ENCODE results near the gene AQP7.
"Not testable (repeated sequence)": the region's sequence is repeated elsewhere in the genome, so short reads cannot be mapped to it uniquely, and the experiment has no call there.

The AQP7 gene

DNA sequence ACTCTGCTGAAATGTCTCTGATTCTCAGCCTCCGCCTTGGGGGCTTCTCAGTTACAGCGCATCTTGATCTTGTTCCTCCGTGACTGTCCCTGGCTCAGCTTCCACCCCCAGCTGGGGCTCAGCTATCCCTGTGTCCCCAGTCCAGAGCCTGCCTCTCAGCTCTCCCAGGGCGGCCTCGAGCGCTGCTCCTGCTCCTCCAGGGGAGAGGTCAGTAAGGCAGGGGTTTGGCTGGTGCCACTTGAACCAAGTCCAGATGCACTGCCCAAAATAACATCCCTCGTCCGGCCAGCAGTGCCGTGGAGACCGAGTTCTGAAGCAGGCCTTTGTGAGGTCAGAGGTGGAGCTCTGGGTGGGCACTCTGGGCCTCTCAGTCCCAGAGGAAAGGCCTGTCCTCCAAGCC lies at the start of gene AQP7:
AQP7 (minus strand) TSS at position 198 of the 400 bp plus-strand sequence. CDS start 1,306 bp downstream, outside the sequence.
- not testable (repeated sequence) for DNase-seq

DNA sequence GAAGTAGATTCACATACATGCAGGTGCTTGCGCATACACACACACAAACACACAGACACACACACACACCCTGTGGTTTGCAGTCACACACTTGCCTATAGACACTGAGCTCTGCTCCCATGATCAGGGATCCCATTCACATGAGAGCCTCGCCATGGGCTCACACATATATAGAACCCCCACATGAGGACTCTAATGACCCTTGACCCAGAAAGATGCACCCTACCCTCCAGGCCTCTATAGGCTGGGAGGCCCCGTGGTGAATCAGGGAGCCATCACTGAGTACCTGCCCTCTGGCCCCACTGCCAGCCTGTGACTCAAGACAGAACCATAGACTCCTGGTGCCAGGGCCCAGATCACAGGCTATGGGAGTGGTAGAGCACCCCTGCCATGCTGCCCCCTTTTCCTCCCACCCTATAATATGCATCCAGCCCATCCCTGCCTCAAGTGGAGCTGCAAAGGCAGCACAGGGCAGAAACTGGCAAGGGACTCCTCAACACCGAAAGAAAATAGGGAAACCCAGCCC lies 48.3 kb upstream of the AQP7 start:
- no peak for DNase-seq

DNA sequence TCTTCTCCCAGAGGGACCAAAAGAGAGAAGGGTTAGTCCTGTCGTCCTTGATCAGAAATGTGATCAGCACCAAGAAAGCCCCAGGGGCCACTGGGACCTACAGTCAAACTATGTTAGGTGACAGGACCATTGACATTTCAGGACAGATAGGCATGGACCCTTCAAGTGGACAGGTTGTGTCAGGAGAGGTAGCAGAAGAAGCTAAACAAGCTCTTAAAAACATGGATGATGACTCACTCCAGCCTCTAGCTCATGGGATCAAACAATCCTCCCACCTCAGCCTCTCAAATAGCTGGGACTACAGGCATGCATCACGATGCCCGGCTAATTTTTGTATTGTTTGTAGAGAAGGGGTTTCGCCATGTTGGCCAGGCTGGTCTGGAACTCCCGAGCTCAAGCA lies 47.3 kb upstream of the AQP7 start:
- DNase-seq: no peak

DNA sequence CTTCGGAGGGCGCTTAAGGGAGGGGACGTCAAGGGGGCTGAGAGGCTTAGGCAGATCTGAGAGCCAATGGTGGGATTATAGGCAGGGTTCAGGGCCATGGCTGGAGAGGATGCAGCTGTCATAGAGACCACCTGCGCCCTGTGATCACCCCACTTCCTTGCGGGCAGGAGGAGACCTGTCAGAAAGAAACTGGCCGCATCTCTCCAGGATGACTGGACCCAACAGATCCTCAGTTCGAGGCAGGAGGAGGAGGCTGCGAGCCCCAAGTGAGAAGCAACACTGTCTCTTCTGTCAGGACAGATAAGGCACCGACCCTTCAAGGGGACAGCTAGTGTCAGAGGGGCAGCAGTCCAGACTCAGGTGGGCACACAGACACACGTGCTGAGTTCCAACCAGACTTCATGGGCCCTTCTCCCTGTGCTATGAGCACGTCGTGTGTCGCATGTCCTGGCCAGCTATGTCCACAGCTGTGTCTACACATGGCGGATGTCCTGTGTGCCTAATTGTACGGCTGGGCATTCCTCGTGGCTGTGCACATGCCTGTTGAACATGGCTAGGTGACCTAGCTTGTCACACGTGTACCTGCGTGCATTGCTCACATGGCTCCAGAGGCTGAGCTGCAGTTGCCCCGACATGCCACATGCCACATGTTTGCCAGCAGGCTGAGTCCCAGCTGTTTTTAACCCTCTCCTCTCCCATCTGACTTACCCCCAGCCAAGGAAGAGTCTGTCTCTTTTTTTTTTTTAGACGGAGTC lies 45.6 kb upstream of the AQP7 start:
- no peak for DNase-seq

DNA sequence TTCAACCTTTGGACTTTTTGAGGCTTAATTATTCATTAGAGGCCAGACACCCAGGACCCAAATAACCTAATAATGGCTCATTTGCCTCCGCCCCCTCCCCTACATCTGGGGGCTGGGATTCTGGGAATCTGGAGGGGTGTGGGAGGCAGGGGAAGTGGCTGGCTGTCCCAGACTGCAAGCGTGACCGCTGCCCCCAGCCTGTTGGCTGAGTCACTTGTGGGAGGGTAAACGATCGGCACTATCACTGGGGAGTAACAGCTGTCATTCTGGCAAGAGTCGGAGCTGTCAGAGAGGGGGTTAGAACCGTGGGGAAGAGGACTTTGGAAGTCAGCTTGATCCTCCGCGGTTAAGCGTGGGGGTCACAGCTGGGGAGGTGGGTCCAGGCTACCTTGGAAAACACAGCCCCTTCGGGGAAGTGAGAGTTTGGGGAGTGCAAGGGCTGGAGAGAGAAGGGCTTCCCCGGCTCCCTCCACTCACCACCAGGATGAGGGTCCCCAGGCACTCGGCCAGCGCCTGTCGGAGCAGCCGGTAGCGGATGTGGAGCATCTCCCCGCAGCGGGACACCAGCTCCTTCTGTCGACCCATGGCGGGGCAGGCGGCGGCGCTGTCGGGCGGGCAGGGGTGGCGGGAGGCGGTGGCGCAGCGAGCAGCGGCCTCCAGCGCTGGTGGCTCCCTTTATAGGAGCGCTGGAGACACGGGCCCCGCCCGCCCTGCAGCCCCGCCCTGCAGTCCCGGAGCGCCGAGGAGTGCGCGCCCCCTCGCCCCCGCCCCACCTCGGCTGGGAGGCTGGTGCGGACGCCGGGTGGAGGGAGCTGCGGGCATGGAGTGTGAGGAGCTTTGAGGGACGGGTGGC lies 44.8 kb upstream of the AQP7 start, which contains the start of gene AQP3:
AQP3 (minus strand) TSS at position 648 of the 853 bp plus-strand sequence; CDS start at position 585, 63 bp downstream.
- peak; percentile 39 to 52 for DNase-seq

DNA sequence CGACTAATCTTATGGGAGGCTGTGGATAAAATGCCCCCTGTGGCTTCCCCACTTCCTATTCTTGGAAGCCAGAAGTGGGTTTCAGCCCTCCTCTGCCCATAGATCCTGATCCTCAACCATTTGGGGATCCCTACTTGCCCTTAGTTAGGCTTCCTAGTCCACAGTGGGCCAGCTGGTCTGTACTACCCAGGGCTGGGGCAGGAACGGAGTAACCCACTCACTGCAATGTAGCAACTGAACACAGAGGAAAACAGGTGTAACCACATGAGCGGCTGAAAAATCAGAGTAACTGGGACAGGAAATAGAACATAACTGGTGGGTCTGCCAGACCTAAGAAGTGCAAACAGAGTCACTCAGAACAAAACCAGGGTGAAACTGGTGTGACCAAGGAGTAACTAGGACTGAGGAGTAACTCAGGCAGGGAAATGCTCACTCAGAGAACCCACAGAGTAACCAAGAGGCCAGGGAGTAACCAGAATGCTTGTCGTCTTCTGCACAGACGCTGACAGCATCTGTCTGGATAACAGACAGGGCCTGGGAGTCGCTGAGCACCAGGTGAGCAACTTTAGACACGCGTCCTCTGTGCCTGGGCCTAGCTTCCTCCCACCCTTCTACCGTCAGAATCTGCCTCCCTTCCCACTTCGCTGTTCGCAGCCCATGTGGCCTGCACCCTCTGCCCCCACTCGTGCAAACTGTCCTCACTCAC lies 44.0 kb upstream of the AQP7 start:
- peak in 1 of 2 donors; percentile 16 for DNase-seq

DNA sequence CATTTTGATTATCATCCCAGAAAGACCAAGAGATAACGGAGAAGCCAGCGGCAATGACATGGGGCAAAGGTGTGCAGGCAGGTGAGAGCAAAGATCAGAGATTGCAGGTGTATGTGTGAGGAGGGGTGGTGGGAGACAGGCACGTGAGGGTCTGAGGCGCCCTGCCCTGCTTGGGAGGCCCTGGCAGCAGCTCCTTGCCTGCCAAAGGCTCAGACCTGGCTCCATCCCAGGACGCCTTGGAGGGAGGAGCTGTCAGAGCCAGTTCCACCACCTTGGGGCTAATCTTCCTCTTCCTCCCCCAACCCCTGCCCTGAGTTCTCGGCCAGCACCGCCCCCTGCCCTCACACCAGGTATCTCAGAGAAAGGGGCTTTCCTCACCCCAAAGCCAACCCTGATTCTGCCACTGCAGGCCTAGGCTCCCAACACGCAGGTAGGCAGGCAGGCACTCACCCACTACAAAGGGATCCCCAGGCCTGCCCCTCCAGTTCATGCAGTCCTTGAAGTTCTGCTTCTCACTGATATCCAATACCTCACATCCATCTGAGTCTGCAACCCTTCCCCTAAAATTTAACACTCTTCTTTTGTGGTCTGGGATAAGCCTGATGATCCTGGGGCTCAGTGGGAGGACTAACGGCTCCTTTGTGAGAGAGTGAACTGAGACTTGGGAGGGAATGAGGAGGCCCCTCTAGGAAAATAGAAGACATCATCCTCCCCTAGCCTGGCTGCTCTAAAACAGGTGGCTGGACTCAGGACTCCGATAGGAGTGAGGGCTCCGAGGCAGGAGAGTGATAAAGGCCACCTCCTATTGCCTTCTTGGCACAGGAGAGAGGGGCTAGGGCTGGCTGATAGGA lies 43.2 kb upstream of the AQP7 start:
- DNase-seq: no peak

DNA sequence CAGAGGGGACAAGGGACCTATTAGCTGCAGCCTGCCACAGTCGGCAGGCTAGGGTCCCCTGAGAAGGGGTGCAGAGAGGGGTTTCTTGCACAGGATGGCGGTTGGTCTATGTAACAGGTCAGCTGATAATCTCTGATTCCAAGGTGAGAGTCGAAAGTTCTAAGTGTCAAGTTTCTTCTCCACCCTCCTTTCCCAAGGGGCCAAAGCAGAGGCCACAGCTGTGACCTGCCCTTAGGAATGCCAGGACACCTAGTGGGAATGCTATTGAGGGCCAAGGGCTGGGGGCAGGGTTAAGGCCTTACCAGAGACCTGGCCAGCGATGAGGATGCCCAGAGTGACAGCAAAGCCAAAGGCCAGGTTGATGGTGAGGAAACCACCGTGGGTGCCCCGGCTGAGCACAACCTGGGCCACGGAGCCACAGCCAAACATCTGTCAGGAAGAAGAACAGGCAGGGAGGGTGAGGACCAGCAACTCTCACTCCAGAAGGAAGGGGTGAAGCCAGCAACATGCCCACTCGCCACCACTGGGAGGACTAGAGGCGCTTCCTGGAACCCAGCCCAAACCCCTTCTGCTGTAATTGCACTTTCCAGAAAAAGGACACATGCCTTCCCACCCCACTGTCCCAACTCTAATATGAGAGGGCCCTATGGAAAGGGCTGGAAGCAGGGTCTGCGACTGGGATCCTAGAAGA lies 41.2 kb upstream of the AQP7 start:
- no peak for DNase-seq

DNA sequence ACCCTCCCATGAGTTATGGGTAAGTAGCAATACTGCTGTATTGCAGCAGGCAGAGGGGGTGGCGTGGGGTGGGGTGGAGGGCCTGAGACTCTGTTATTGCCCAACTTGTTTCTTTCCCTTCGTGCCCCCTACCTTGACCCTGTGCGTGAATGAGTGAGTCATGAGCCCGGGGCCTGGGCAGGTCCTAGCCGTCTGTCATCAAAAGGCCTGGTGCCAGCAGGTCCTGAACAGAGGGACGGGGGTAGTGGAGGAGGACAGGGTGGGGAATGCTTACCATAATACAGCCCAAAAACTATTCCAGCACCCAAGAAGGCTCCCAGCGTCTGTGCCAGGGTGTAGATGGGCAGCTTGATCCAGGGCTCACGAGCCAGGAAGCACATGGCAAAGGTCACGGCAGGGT lies 40.7 kb upstream of the AQP7 start:
- DNase-seq: no peak

DNA sequence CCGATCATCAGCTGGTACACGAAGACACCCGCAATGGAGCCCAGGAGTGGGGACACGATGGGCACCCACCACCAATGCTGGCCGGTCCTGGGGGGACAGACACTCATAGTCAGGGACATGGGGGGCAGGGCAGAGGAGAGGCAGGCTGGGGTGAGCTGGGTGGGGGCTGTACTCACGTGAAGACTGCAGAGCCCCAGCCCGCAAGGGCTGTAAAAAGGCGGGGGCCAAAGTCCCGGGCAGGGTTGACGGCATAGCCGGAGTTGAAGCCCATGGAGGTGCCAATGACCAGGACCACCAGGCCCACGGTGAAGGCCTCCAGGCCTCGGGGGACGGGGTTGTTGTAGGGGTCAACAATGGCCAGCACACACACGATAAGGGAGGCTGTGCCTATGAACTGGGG lies 39.8 kb upstream of the AQP7 start:
- DNase-seq: no peak

DNA sequence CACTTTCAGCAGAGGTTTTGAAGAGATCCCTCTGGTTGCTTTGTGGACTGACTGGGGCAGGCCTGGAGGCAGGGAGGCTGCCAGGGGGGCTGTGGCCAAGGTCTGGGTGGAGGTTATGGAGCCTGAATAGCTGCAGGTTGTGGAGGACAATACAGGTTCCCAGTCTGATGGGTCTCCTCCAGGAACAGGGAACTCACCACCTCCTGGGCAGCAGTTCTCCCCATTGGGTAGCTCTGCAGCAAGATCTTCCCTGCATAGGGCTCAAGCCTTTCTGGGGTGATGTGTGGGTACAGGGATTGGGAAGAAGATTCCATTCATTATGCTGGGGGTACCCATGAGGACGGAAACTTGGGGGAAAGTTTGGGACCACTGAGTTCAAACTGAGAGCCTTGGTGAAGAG lies 38.2 kb upstream of the AQP7 start:
- DNase-seq: no peak

DNA sequence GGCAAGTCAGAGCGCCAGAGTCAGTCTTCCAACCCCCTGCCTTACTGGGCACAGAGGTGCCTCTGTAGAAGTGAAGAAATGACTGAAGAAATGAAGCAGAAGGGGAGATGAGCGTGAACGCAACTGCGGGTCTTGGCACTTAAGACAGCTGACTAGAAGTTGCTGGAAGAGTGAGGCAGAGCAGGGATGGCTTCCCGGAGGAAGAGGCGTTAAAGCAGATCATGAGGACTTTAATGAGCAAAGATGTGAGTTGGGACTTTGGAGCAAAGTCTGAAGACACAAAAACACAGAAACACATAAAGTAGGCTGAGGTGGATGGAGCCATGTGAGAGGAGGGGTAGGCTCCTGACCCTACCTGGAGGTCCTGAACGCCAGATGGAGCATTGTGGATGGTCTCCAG lies 37.8 kb upstream of the AQP7 start:
- no peak for DNase-seq

DNA sequence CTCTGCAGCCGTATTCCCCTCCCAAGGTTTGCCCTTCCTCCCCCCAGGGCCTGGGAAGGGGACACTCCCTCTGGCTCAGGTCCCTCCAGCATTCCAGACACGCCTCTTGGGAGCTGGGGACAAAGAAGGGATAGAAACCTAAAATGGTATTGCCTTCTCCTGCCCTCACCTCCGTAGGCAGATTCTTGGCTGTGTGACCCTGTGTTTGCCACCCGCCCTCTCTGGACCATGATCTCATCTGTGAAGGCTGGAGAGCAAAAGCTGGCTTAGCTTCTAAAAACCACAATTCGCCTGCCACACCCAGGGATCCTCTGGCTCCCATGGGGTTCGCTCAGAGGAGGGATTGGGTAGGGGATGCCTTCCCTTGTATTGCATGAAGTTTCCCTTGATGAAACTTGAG lies 37.4 kb upstream of the AQP7 start:
- no peak for DNase-seq

DNA sequence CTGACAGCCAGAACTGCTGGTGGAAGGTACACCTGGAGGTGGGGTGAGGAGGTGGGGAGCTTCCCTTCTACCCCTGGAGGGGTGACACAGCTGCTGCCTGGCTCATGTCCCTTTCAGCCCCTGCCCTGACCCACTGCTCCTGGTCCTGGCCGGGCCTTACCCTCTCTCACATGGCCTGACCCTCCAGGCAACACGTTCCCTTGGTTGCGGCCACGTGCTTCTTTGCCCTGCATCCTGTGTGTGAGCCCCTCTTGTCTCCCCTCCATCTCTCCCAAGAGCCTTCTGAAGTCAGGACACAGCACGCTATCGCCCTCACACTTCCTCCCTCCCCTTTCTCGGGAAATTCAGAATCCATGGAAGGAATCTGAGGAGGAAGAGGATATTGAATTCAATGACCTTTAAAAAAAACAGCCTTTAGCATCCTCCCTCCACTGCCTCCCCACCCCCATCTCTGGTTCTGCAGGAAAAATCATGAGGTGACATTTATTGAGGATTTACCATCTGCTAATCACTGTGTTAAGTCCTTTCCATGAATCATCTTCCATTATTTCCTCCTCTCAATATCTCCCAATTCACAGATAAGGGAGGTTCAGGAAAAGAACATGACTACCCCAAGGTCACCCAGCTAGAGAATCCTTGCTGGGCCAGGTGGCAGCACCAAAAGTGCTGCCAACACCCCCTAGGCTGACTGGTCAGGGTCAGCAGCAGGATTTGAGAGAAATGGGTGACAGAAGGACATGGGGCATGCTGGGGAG lies 36.7 kb upstream of the AQP7 start:
- no peak for DNase-seq

DNA sequence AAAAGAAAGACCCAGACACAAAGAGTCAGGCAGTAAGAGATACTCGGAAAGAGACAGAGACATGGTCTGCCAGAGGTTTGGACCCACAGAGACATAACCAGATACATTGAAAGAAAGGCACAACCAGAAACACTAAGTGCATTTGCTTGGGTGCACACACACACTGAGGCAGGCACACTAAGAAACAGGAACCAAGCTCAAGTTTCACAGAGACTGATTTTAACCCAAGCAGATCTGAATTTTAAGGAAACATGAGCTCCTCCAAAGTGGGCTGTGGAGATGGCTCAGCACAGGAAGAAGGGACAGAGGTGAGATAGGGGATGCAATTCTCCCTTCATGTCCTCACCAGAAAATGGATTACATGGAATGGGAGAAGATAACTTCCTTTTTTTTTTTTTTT lies 35.5 kb upstream of the AQP7 start:
- DNase-seq: no peak

DNA sequence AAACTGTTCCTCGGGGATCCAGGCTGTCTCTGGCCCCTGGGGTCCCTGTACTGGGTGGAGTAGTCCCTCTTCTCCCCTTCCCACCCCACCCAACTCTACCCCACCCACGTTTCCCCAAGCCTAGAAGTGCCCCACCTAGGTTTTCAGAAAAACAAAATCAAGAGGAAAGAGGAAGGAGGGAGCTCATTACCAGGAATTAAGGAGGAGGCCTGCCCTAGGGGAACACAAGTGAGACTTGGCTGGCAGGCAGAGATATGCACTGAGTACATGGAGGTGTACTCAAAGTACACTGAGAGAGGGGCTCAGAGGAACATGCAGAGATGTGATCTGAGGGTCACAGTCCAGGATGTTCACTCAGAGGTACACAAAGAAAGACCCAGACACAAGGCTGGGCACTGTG lies 34.8 kb upstream of the AQP7 start:
- DNase-seq: no peak

DNA sequence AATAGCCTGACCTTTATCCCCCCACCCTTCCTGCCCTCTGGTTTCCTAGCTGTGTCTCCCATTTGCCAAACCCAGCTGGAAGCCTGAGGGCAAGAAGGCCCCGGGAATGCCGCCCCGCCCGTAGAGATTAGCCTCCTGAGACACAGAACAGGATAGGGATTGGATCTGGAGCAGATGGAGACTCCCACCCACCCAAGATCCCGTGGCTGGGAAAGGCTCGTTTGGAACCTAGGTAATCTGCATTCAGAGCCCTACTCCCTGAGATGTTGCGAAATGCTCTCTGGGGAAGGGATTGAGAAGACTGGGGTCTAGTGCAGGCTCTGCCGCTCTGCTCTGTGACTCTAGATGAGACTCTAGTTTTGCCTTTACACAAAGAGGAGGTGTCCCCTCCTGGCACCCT lies 34.1 kb upstream of the AQP7 start:
- no peak for DNase-seq

DNA sequence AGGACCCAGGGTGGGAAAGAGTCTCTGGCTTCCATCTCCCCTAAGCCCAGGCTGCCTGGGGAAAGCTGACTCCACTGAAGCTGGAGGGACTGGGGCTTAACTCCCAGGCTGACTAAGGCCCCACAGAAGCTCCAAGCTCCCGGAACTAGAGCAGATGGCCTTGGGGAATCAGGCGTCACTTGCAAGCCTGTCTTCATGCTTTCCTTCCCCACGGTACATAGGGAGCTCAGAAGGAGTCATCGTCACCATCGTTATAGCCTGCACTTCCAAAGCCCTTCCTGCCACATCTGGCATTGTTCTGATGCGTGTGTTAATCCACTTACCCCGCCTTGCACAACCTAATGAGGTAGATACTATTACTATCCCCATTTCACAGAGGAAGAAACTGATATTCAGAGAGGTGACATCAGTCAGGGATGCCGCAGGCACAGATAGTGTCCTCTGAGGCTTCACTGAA lies 33.5 kb upstream of the AQP7 start:
- no peak for DNase-seq

DNA sequence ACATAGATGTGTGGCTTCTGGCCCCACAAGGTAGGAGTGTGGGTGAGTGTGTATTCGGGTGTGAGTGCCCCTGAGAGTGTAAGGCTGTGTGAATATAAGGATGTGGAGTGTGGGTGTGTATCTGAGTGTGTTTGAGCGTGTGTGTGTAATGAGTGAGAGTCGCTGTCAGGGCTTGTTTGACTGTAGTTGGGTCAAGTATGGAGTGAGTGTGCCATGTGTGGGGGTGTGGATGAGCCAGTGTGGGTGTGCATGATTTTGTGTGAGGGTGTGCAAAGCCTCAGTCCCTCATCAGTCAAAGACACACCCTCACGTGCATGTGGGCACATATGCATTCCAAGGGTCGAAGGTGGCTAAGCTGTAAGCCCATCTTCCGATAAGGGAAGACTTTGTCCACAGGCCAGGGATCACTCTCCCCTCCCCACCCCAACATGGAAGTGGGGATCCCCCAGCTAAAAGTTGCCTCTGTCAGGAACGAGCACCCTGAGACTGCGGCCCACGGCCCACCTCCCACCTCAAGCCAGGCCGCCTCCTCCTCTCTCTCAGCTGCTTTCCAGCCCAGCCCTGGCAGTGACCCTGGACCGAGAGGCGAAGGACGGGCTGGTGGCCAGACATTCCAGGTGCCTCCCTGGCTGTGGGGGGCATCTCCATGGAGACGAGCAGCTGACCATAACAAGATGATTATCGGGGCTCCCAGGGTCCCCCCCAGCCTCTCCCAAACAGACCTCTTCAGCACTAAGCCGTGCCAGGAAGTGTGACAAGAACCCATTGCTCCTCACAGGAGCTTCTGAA lies 32.1 kb upstream of the AQP7 start:
- no peak for DNase-seq

DNA sequence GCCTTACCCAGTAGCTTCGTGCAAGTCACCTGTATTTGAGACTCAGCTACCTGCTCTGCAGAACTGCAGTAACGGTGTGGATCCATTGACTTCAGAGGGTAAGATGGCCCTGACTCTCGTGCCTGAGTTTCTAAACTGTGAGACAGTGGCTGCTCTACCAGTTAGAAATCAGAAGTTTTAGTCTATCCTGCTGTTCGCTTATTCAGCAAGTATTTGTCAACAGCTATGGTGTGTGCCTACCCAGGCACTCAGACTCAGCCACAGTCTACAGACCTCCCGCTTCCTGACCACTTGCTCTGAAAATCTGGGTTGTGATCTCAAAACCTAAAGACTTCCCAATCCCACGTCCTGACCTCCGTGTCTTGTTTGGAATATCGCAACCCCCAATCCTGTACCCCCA lies 31.5 kb upstream of the AQP7 start:
- DNase-seq: no peak
